Measurements from ENCODE around the gene PRG3.
"Not testable (repeated sequence)": the region's sequence is repeated elsewhere in the genome, so short reads cannot be mapped to it uniquely, and the experiment has no call there.

PRG3 gene

GRCh38 chr11:57368106-57368844 is 12.7 kb downstream of the PRG3 start:
- no peak overlapping the region for H3K4me3 ChIP-seq
- DNase-seq (ENCODE audit: low spot score), result no peak
- no peak overlapping the region for H3K27ac ChIP-seq
- no peak for TF ChIP-seq CTCF (IDR thresholded peaks at IDR 0.05)

GRCh38 chr11:57364851-57365660 is 15.9 kb downstream of the PRG3 start:
- TF ChIP-seq CTCF (IDR thresholded peaks at IDR 0.05), result no peak
- H3K4me3 ChIP-seq, result no peak overlapping the region
- no peak overlapping the region for H3K27ac ChIP-seq
- DNase-seq (ENCODE audit: low spot score), result no peak

GRCh38 chr11:57363131-57364080 is 17.5 kb downstream of the PRG3 start:
- no peak for TF ChIP-seq CTCF (IDR thresholded peaks at IDR 0.05)
- no peak for DNase-seq (ENCODE audit: low spot score)
- Histone ChIP-seq H3K27ac (no peak overlapping the region), H3K4me3 (no peak overlapping the region)

GRCh38 chr11:57361926-57362325 is 19.0 kb downstream of the PRG3 start:
- H3K27ac ChIP-seq, result no peak overlapping the region
- DNase-seq (ENCODE audit: low spot score), result no peak
- no peak for TF ChIP-seq CTCF (IDR thresholded peaks at IDR 0.05)

GRCh38 chr11:57361420-57361819 is 19.5 kb downstream of the PRG3 start:
- not testable (repeated sequence) for H3K27ac ChIP-seq; DNase-seq (ENCODE audit: low spot score); H3K4me3 ChIP-seq

More at GRCh38 chr11:57361926-57362325, 19.0 kb downstream of the PRG3 start:
- no peak overlapping the region for H3K4me3 ChIP-seq

- DNase-seq (ENCODE audit: low spot score), result no peak
- no peak for TF ChIP-seq CTCF (IDR thresholded peaks at IDR 0.05)
- Histone ChIP-seq H3K27ac (no peak overlapping the region), H3K4me3 (no peak overlapping the region)
Observed at GRCh38 chr11:57360991-57361390, 20.0 kb downstream of the PRG3 start.
